ENCODE results near the gene TP73.

The TP73 gene

DNA sequence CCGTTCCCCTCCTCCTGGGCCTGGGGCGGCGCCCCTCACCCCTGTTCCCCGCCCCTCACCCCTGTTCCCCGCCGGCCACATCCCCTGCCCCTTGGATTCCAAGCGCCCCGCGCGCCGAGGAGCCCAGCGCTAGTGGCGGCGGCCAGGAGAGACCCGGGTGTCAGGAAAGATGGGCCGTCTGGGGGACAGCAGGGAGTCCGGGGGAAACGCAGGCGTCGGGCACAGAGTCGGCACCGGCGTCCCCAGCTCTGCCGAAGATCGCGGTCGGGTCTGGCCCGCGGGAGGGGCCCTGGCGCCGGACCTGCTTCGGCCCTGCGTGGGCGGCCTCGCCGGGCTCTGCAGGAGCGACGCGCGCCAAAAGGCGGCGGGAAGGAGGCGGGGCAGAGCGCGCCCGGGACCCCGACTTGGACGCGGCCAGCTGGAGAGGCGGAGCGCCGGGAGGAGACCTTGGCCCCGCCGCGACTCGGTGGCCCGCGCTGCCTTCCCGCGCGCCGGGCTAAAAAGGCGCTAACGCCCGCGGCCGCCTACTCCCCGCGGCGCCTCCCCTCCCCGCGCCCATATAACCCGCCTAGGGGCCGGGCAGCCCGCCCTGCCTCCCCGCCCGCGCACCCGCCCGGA, at the start of gene TP73:
Gene TP73 (plus strand): TSS at position 587 of the 618 bp plus-strand sequence. CDS start 29,850 bp downstream, outside the sequence.
- peak within 1 kb of the TSS; percentile 33 for H3K4me3 ChIP-seq (ENCODE audit: low read length)
- TF ChIP-seq ZNF274 (IDR thresholded peaks at IDR 0.05; ENCODE audit: low read depth, low read length): no peak

- H3K4me3 ChIP-seq (ENCODE audit: low read length): no peak overlapping the region
- no peak for TF ChIP-seq ZNF274 (IDR thresholded peaks at IDR 0.05; ENCODE audit: low read depth, low read length)
Observed at GRCh38 chr1:3603156-3603555, 49.2 kb upstream of the TP73 start.

DNA sequence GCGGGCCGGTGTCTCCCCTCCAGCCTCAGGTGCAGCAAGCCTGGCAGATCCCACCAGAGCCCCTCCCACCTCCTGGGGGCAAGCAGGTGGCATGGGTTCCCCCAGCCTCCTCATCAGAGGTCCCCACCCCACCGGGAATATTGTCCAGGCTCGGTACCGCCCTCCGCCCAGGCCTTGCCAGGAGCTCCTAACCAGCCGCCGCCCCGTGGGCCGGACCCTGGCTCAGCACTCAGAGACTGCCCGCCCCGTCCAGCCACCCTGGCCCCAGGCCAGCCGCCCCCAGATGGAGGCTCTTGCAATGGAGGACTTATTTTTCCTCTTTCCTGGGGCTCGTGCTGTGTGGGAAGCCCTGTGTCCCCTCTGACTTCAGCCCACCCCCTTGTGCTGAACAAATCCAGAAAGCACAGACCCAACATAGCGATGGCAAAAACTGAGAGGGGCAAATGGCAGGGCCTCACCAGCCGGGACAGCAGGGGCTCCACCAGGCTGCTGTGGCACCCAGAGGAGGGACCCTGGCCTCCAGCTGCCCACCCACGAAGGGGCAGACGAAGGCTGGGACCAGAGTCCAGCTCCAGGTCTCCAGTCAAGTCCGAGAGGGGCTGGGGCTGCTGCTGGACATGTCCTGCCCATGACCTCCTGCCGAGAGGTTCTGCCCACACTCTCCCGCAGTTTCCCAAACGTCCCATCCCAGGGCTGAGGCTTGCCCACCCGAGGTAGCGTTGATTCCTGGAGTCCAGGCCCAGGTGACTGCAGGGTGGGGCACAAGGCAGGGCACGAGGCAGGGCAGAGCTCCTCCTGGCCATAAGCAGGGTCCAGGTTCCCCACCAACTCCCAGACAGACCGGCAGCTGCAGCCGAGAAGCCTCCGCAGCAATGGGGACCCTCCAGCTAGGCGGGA, 48.5 kb upstream of the TP73 start:
- H3K4me3 ChIP-seq (ENCODE audit: low read length): no peak overlapping the region
- no peak for TF ChIP-seq ZNF274 (IDR thresholded peaks at IDR 0.05; ENCODE audit: low read depth, low read length)

DNA sequence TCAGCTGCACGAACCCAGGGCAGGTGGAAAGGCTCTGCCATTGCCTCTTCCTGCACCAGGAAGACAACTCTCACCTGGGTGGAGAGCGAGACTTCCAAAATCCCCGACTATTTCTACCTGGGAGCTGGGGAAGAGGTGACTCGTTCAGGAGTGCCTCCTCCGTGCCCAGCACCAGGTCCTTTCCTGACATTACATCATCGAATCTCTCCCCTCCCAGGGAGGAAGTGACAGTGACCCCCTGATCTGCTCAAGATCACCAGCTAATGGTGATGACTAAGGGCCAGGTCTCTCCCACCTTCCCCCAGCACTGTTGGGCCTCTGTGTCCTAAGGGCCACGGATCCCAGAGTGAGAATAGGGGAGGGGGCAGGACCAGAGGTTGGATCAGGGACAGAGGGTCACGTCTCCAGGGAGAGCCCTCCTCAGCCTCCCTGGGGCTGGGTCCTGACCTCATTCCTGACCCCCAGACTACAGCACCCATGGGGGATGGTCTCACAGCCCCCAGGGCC, 47.8 kb upstream of the TP73 start:
- TF ChIP-seq ZNF274 (IDR thresholded peaks at IDR 0.05; ENCODE audit: low read depth, low read length): no peak
- H3K4me3 ChIP-seq (ENCODE audit: low read length): no peak overlapping the region

DNA sequence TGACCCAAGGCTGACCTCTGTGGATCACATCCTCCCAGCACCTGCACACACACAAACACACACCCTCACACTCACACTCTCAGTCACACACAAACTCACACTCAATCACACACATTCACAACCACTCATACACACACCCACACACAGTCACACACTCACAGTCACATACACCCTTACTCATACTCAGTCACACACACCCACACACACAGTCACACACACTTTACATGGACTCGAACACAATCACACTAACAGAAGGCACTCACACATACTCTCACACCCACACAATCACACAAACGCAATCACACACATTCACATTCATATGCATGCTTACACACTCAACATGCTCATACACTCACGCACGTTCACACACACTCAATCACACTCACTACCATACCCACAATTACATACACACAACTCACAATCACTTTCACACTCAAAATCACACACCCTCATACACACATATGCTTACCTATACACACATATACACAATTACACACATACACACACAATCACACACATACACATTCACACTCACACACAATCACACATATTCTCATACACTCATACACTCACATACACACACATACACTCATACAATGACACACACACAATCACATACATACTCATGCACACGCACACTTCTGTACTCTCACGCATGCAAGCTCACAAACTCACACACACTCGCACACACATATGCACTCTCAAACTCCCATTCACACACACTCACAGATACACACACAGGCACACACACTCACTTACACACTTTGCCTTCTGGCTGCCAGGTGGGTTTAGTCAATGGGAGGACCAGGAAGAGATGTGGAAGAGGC, 47.1 kb upstream of the TP73 start:
- TF ChIP-seq ZNF274 (IDR thresholded peaks at IDR 0.05; ENCODE audit: low read depth, low read length): no peak
- H3K4me3 ChIP-seq (ENCODE audit: low read length): no peak overlapping the region

GRCh38 chr1:3606779-3607702, 45.3 kb upstream of the TP73 start:
- TF ChIP-seq ZNF274 (IDR thresholded peaks at IDR 0.05; ENCODE audit: low read depth, low read length): no peak
- no peak overlapping the region for H3K4me3 ChIP-seq (ENCODE audit: low read length)

GRCh38 chr1:3607703-3608065, 44.6 kb upstream of the TP73 start:
- no peak for TF ChIP-seq ZNF274 (IDR thresholded peaks at IDR 0.05; ENCODE audit: low read depth, low read length)
- no peak overlapping the region for H3K4me3 ChIP-seq (ENCODE audit: low read length)

GRCh38 chr1:3608154-3608553, 44.2 kb upstream of the TP73 start:
- H3K4me3 ChIP-seq (ENCODE audit: low read length): no peak overlapping the region
- no peak for TF ChIP-seq ZNF274 (IDR thresholded peaks at IDR 0.05; ENCODE audit: low read depth, low read length)

DNA sequence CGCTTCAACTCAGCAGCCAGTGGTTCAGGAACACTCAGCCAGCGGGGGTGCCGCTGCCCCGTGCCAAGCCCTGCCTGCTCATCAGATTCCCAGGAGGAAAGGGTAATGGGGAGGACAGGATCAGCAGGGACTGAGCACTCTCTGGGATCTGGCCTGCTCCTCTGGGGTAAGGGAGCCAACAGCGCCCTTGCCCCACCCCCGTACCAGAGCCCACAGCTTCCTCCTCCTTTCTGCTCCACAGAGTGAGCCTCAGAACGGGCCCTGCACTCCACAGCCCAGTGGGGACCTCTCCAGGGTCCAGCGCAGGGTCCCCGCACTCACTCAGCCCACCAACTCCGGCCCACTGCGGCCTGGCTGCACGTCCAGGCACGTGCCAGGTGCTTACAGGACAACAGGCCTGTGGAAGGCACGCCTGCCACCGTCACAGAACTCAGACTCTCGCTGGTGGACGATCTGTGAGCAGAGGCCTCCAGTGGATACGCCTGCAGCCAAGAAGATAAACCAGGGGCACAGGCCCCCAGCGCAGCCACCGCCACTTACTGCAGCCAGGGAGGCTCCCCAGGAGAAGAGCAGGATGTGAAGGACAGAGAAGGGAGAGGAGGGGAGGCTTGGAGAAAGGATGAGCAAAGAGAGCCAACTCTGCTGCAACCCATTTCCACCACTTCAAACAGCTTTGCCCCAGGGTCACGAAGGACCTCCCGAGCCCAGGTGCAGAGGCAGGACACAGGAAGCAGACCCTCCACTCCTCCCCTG, 43.1 kb upstream of the TP73 start:
- TF ChIP-seq ZNF274 (IDR thresholded peaks at IDR 0.05; ENCODE audit: low read depth, low read length): no peak
- no peak overlapping the region for H3K4me3 ChIP-seq (ENCODE audit: low read length)

DNA sequence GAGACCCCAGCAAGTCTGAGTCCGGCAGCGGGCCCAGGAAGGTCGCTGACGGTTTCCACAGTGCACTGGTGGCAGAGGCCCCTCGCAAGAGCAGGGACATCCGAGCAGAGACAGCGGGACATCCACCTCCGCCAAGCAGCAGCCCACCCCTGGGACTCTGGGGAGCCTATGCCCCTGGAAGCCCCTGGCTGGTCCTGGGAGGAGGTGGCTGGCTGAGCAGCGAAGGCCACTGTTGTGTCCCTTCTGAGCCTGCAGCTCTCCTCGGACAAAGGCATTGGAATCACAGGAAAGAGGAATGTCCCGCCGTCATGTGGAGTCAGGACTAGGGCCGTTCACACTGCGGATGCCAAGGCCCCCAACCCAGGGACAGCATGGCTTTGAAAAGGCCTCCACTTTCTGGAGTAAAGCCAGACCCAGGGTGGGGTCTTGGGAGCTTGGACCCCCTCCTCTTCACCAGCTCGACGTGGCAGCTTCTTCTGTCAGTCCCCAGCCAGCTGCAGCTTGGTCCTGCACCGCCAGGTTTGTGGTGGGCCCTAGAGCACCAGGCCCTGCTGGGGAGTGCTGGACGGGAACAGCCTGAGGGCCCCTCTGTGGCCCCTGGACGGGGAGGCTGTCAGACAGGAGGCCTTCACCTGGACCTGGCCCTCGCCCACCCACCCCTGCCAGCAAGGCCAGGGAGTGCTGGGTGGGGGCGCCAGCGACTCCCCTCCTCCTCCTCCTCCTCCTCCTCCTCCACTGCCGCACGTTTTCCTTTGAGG, 42.4 kb upstream of the TP73 start:
- no peak overlapping the region for H3K4me3 ChIP-seq (ENCODE audit: low read length)
- no peak for TF ChIP-seq ZNF274 (IDR thresholded peaks at IDR 0.05; ENCODE audit: low read depth, low read length)

GRCh38 chr1:3610527-3611169, 41.7 kb upstream of the TP73 start:
- TF ChIP-seq ZNF274 (IDR thresholded peaks at IDR 0.05; ENCODE audit: low read depth, low read length): no peak
- no peak overlapping the region for H3K4me3 ChIP-seq (ENCODE audit: low read length)

Data from GM08714 (cell line).